Adipose tissue (tissue), 3 donors: Measurements from ENCODE around the gene FABP2. TPM values are rescaled to one million over a fixed set of nuclear protein-coding genes. Genes with fewer than 3 reads are reported as not detected.
"Not testable (repeated sequence)": the region's sequence is repeated elsewhere in the genome, so short reads cannot be mapped to it uniquely, and the experiment has no call there.

Source experiments
- H3K27ac ChIP-seq: one replicate; pipeline ENCODE4 v1.5.1; 2013; ENCODE audit warnings: low read depth, low read length
- WGBS, 3 donors: extraction: QIAGEN DNeasy Blood & Tissue Kit; methylation state at CpG; one replicate each; pipeline ENCODE4 v1.1.7; 2013; 5-methylcytosine and 5-hydroxymethylcytosine counted together
- polyA plus RNA-seq, 3 donors: library from polyadenylated mRNA; stranded (reverse); fragments of 200-250 nt; gene quantifications; one replicate each; pipeline ENCODE4 v1.2.3, GENCODE V29; 2013
- donor health status: healthy with polysubstance abuse.
- donor health status: Bipolar disorder and iron deficiency.
- donor health status: healthy.

Gene FABP2
- polyA plus RNA-seq, 3 donors, result 0.03 to 0.22 (median 0.09) TPM

GRCh38 chr4:119281393-119281792, 40.5 kb downstream of the FABP2 start:
- no peak overlapping the region for H3K27ac ChIP-seq
- 32 to 73% (median 41%) methylated on average over 2 of the region's 2 CpGs for WGBS, 3 donors

- WGBS, 3 donors, result 94 to 97% (median 96%) methylated on average over 10 to 12 of the region's 12 CpGs
Observed at GRCh38 chr4:119279945-119280344, 42.0 kb downstream of the FABP2 start.

GRCh38 chr4:119279541-119279940, 42.4 kb downstream of the FABP2 start:
- WGBS, 3 donors, result 94 to 96% (median 95%) methylated on average over 10 to 14 of the region's 19 CpGs
- not testable (repeated sequence) for H3K27ac ChIP-seq

More at GRCh38 chr4:119279945-119280344, 42.0 kb downstream of the FABP2 start:
- not testable (repeated sequence) for H3K27ac ChIP-seq

GRCh38 chr4:119271361-119272085, 50.4 kb downstream of the FABP2 start:
- no peak overlapping the region for H3K27ac ChIP-seq
- 62 to 83% (median 73%) methylated on average over 6 of the region's 6 CpGs for WGBS, 3 donors

- 66 to 93% (median 91%) methylated on average over 3 of the region's 3 CpGs for WGBS, 3 donors
- no peak overlapping the region for H3K27ac ChIP-seq
Observed at GRCh38 chr4:119268466-119268865, 53.5 kb downstream of the FABP2 start.

Other genes with a start within 250 kb of the FABP2 start
- gene MYOZ2, start 186.3 kb downstream of the FABP2 start, polyA plus RNA-seq, result under 1 TPM; 0.10 to 0.67 (median 0.13) TPM
- 10 to 100 TPM in 2 of 3 donors, 1 to 10 TPM in 1; 9.7 to 28.2 (median 15.6) TPM for gene USP53, start 109.4 kb downstream of the FABP2 start, polyA plus RNA-seq